Prostate gland (tissue), 2 donors: ENCODE results near the gene ZSWIM5.

Experiments
- POLR2A ChIP-seq: fragments of 450-650 bp; IDR thresholded peaks from one replicate; pipeline ENCODE4 v1.6.1; 2016; ENCODE audit warnings: antibody characterized with exemption, mild to moderate bottlenecking
- POLR2AphosphoS5 ChIP-seq: sonication (generic); formaldehyde crosslinking; IDR thresholded peaks from one replicate; pipeline ENCODE4 v1.6.1; 2017; ENCODE audit warnings: antibody characterized with exemption
- TF ChIP-seq, protein P1 (sequence below), 4 experiments: fragments of 200-600 bp in 2 of 4; fragments of 450-650 bp in 2 of 4; sonication (generic) in 2 of 4; IDR thresholded peaks; 1 replicate in 3 of 4; 2 replicates in 1 of 4; pipeline ENCODE4 v1.5.1; 2016 to 2019; ENCODE audit warnings: antibody characterized with exemption in 4 of 4, mild to moderate bottlenecking in 2 of 4, moderate library complexity in 2 of 4

DNA sequence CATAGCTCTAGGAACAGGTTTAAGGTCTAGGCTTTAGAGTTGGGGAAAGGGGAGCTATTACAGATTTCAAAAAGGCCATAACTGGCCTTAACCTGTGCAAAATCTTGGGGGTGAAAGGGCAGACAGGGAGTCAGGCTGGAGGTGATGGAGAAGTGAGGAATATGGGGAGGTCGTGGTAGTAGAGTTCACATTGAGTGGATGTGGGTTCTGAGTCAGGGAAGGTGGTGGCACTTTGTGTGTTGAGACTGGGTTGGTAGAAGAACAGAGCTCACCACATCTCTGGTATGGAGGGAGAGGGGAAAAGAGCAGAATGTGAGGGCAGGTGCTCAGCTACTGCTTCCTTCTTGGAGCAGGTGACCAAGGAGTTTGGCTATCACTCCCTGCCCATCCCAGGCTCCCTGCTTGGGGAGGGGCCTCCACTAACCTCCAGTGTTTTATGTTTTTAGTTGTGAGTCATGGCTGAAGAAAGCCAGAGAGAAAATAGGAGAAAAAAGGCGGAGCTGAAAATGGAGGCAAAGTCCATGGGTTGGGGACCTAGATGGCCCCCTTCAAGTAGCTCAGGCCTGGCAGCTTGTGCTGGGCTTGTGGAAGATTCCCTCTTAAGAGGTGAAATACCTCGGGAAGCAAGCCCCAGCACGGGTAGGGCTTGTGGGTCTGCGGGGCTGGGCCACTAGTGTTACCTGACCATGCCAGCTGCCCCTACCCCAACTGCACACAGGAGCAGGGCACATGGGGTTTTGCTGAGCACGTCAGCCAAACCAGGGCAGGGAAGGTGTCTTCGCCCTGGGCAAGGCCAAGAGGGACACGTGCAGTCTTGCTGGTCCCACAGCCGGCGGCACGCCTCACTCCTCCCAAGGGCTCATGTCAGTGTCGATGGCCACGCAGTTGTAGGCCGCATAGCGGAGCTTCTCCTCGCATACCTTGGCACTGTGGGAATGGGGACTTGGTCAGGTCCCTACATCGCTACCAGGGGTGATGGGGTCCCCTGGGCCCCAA is 203.5 kb downstream of the ZSWIM5 start:
- TF ChIP-seq, protein P1, sequence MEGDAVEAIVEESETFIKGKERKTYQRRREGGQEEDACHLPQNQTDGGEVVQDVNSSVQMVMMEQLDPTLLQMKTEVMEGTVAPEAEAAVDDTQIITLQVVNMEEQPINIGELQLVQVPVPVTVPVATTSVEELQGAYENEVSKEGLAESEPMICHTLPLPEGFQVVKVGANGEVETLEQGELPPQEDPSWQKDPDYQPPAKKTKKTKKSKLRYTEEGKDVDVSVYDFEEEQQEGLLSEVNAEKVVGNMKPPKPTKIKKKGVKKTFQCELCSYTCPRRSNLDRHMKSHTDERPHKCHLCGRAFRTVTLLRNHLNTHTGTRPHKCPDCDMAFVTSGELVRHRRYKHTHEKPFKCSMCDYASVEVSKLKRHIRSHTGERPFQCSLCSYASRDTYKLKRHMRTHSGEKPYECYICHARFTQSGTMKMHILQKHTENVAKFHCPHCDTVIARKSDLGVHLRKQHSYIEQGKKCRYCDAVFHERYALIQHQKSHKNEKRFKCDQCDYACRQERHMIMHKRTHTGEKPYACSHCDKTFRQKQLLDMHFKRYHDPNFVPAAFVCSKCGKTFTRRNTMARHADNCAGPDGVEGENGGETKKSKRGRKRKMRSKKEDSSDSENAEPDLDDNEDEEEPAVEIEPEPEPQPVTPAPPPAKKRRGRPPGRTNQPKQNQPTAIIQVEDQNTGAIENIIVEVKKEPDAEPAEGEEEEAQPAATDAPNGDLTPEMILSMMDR (IDR thresholded peaks at IDR 0.05), result no peak
- TF ChIP-seq POLR2A (no peak), POLR2AphosphoS5 (no peak)
